ENCODE results near the gene SLC7A11. TPM values are rescaled to one million over a fixed set of nuclear protein-coding genes. Genes with fewer than 3 reads are reported as not detected.
"Not testable (repeated sequence)": the region's sequence is repeated elsewhere in the genome, so short reads cannot be mapped to it uniquely, and the experiment has no call there.

Gene SLC7A11
- total and polyA plus RNA-seq, 5 donors = 2.1 to 7.3 (median 6.2) TPM

DNA sequence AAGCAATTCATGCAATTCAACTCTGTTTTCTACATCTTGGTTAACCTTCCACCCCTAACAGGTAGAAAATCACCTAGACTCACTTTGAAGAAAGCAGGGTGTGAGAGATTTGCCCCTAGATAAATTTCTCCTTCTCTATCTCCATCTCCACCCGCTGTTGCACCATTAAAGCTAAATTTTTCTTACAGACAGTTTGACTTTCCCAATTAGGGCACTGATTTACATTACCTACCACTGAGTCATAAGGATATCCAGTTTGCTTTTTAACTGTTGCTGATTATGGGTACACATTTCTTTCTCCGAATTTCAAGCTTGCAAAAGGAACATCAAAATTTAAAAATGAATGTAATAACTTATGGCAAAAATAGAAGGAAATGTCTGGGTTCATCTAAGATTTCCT lies 13.0 kb downstream of the SLC7A11 start:
- no peak for ATAC-seq

DNA sequence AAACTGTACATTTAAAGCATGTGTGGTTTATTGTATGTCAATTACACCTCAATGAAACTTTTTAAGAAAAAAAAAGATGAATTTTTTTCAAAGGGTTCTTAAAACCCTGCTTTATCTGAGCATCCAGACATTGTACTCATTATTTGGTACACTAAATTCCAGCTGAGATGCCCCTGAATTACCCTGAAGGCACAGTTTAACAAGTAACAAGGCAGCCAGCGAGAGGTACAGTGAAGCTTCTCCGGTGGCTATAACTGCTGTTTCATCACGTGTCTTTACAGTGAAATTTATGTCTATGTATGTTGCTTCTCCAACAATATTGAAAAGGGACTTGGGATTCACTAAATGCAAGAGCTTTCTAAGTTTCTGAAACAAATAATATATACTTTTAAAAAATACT lies 15.8 kb downstream of the SLC7A11 start:
- Histone ChIP-seq H3K4me1 (ENCODE audit: control insufficient read depth, insufficient read depth, low read length) (no peaks in the 10 kb centered on the region), H3K27me3 (ENCODE audit: control insufficient read depth, insufficient read depth) (no peaks in the 10 kb centered on the region), H3K4me3 (ENCODE audit: low read length) (no peak overlapping the region), H3K27ac (ENCODE audit: low read length) (no peak overlapping the region), H3K9me3 (ENCODE audit: control insufficient read depth, low read length) (no peaks in the 10 kb centered on the region)
- DNase-seq (no peak), ATAC-seq (no peak)
- 70% methylated on average over 3 of the region's 3 CpGs for WGBS
- intact Hi-C loops (cut with DNase I) = no loop called here

More for the DNA sequence above, 13.0 kb downstream of the SLC7A11 start:
- intact Hi-C loops (cut with DNase I) = no loop called here
- no peaks in the 10 kb centered on the region for H3K27me3 ChIP-seq (ENCODE audit: control insufficient read depth, insufficient read depth)
- H3K27ac ChIP-seq (ENCODE audit: low read length) = no peak overlapping the region
- no peak overlapping the region for H3K4me3 ChIP-seq (ENCODE audit: low read length)
- 76% methylated on average over 2 of the region's 2 CpGs for WGBS
- no peak for DNase-seq
- no peaks in the 10 kb centered on the region for H3K9me3 ChIP-seq (ENCODE audit: control insufficient read depth, low read length)
- H3K4me1 ChIP-seq (ENCODE audit: control insufficient read depth, insufficient read depth, low read length) = no peaks in the 10 kb centered on the region

DNA sequence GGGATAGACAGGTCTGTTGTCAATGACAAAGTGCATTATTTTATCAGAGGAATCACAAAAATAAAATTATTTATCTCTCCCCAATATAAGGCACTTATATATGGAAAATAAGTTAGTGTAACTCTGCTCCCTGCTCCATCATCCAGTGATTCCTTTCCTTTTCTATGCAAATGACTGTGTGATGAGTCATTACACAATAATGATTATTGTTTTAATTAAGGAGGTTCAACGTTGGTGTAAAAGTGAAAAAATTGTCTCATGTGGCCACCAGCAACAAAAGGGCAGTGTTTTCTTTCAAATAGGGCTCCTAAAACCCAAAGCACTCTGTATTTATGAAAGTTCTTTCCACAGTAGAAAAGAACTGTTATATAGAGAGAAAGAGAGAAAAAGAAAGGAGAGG lies 16.7 kb downstream of the SLC7A11 start:
- WGBS = 15% methylated on average over 1 of the region's 1 CpG
- ATAC-seq (no peak), DNase-seq (no peak)
- no peak overlapping the region for H3K4me3 ChIP-seq (ENCODE audit: low read length)
- no peaks in the 10 kb centered on the region for H3K4me1 ChIP-seq (ENCODE audit: control insufficient read depth, insufficient read depth, low read length)
- no peaks in the 10 kb centered on the region for H3K27me3 ChIP-seq (ENCODE audit: control insufficient read depth, insufficient read depth)
- H3K9me3 ChIP-seq (ENCODE audit: control insufficient read depth, low read length) = no peaks in the 10 kb centered on the region
- no peak overlapping the region for H3K27ac ChIP-seq (ENCODE audit: low read length)
- intact Hi-C loops (cut with DNase I) = no loop called here

DNA sequence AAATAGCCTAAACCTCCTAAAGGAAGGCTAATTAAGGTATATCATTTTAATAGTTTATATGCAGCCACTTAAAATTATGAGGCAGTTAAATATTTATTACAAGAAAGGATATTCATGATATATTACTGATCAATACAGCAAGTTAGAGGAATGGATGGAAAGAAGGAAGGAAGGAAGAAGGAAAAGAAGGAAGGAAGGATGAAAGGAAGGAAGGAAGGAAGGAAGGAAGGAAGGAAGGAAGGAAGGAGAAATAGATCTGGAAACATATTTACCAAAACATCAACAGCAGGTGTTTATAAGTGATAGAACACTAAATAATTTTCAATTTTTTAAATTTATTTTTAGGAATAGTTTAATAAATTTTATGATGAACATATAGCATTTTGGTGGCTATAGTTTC lies 17.5 kb downstream of the SLC7A11 start:
- DNase-seq (no peak), ATAC-seq (no peak)
- H3K27me3 ChIP-seq (ENCODE audit: control insufficient read depth, insufficient read depth) = no peaks in the 10 kb centered on the region
- H3K27ac ChIP-seq (ENCODE audit: low read length) = no peak overlapping the region
- no peaks in the 10 kb centered on the region for H3K9me3 ChIP-seq (ENCODE audit: control insufficient read depth, low read length)
- no peaks in the 10 kb centered on the region for H3K4me1 ChIP-seq (ENCODE audit: control insufficient read depth, insufficient read depth, low read length)
- no peak overlapping the region for H3K4me3 ChIP-seq (ENCODE audit: low read length)
- intact Hi-C loops (cut with DNase I) = no loop called here

DNA sequence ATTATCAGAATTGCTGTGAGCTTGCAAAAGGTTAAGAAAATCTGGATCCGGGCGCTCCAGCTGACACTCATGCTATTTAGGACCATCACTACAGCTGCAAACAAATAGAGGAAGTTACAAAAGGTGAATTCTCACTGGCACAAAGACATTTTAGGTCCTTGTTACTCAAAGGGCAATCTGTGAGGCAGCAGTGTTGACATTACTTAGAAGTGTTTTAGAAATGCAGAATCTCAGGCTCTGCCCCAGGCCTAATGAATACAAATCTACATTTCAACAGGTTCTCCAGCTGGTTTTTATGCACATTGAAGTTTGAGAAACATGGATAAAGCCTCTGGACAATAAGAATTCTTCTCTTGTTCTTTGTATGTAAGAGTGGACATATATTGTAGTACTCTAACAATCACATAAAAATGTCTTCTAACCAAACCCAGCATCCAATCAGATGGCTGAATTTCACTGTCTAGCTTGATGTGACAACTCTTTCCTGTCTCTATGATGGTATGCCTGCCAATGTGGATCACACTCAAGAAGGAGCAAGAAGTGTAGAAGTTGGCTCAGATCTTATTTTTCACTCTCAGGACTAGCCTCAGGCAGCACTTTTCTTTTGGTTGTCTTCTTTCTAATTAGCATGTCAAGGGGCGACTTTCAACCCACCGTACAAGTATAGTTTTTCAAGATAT lies 18.8 kb downstream of the SLC7A11 start:
- Histone ChIP-seq H3K27me3 (ENCODE audit: control insufficient read depth, insufficient read depth) (no peaks in the 10 kb centered on the region), H3K4me3 (ENCODE audit: low read length) (no peak overlapping the region), H3K4me1 (ENCODE audit: control insufficient read depth, insufficient read depth, low read length) (no peaks in the 10 kb centered on the region), H3K27ac (ENCODE audit: low read length) (peak overlapping the region; percentile 68), H3K9me3 (ENCODE audit: control insufficient read depth, low read length) (no peaks in the 10 kb centered on the region)
- ATAC-seq = peak; percentile 55 to 57
- WGBS = 62% methylated on average over 4 of the region's 4 CpGs
- DNase-seq = no peak
- intact Hi-C loops (cut with DNase I) = no loop called here

DNA sequence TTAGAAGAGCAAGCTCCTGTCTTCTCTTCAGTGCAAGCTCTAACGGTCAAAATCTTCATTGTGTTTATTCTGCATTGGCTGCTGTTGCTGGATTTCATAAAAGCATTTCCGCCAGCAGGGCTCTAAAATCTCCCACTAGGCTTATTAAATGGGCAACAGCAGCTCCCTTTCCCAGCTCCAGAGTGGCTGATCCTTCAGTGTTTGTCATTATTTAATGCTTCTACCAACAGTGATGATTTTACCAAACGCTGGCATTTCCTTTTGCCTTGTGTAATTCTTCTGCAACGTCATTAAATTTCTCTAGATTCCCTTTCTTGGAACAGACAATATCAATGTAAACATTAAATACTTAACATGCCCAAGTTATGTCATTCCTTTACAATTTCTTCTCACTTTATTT lies 20.1 kb downstream of the SLC7A11 start:
- ATAC-seq = peak in 1 of 2 donors; percentile 46
- intact Hi-C loops (cut with DNase I) = no loop called here
- no peak overlapping the region for H3K4me3 ChIP-seq (ENCODE audit: low read length)
- WGBS = 14% methylated on average over 4 of the region's 4 CpGs
- H3K4me1 ChIP-seq (ENCODE audit: control insufficient read depth, insufficient read depth, low read length) = no peaks in the 10 kb centered on the region
- no peaks in the 10 kb centered on the region for H3K27me3 ChIP-seq (ENCODE audit: control insufficient read depth, insufficient read depth)
- DNase-seq = no peak
- H3K9me3 ChIP-seq (ENCODE audit: control insufficient read depth, low read length) = no peaks in the 10 kb centered on the region
- H3K27ac ChIP-seq (ENCODE audit: low read length) = no peak overlapping the region

DNA sequence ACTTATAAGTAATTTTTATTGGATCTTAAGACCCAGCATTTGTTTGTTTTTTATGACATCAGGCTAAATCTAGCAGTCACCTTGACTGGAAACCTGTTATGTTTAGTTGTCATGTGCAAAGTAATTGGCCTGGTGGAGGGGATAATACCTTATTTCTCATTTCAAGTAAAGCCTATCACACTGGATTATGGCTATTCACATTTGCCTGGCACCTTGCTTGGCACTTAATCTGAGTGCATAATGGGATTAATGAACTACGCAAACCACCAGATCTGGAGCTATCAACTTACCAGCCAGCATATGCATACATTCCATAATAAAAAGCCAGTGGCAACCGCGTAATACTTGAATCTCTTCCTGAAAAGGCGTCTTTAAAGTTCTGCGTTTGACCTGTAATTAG lies 23.2 kb downstream of the SLC7A11 start:
- DNase-seq (no peak), ATAC-seq (no peak)
- no peaks in the 10 kb centered on the region for H3K4me1 ChIP-seq (ENCODE audit: control insufficient read depth, insufficient read depth, low read length)
- H3K9me3 ChIP-seq (ENCODE audit: control insufficient read depth, low read length) = no peaks in the 10 kb centered on the region
- 77% methylated on average over 5 of the region's 5 CpGs for WGBS
- H3K27me3 ChIP-seq (ENCODE audit: control insufficient read depth, insufficient read depth) = no peaks in the 10 kb centered on the region
- intact Hi-C loops (cut with DNase I) = no loop called here
- no peak overlapping the region for H3K27ac ChIP-seq (ENCODE audit: low read length)
- H3K4me3 ChIP-seq (ENCODE audit: low read length) = no peak overlapping the region

DNA sequence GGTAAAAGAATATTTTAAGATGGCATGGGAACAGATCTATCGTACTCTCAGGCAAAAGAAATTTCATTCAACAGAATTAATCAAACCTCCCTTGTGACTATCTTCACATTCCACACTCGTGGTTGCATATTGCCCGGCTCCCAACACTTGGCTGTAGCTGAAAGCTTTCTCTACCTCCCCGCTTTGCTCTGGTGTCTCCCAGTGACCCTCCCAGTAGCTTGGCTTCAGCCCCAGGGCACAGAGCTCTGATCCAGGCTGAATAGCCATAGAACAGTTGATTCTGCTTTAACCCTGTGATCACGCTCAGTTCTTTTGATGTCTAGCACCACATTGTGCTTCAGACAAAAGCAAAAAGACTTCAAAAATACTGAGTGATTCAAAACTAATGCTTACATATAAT lies 24.6 kb downstream of the SLC7A11 start:
- 54% methylated on average over 5 of the region's 5 CpGs for WGBS
- no peaks in the 10 kb centered on the region for H3K4me1 ChIP-seq (ENCODE audit: control insufficient read depth, insufficient read depth, low read length)
- intact Hi-C loops (cut with DNase I) = no loop called here
- peak overlapping the region; percentile 5 for H3K27ac ChIP-seq (ENCODE audit: low read length)
- no peaks in the 10 kb centered on the region for H3K9me3 ChIP-seq (ENCODE audit: control insufficient read depth, low read length)
- ATAC-seq (peak; percentile 62 to 85), DNase-seq (peak in 2 of 3 donors; percentile 37)
- H3K27me3 ChIP-seq (ENCODE audit: control insufficient read depth, insufficient read depth) = no peaks in the 10 kb centered on the region
- no peak overlapping the region for H3K4me3 ChIP-seq (ENCODE audit: low read length)

DNA sequence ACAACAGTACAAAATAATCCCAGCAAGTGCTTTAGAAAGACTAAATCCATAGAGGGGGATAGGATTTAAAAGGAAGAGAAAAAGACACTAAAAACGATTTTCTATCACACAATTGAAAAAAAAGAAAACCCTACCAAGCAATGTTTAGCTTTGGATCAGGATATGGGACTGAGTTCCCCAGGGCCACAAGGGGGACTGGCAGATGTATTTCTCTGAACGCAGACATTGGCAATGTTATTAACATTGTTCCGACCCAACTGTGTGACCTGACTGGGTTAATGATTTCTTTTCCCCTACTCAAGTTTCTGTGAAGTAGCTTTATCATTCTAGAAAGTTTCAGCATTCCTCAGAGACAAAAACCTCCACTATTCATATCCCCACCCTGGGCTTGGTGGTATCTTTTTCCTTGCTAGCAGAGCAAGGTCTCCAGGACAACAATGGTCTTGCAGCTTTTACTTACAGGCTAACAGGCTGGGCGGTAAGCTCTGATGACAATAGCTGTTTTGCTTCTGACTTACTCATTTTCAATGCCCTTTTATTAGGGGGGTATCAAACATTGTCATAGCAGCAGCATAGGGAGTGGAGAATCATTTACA lies 25.8 kb downstream of the SLC7A11 start:
- H3K27ac ChIP-seq (ENCODE audit: low read length) = no peak overlapping the region
- no peak overlapping the region for H3K4me3 ChIP-seq (ENCODE audit: low read length)
- no peak for ATAC-seq
- no peaks in the 10 kb centered on the region for H3K9me3 ChIP-seq (ENCODE audit: control insufficient read depth, low read length)
- intact Hi-C loops (cut with DNase I) = no loop called here
- DNase-seq = no peak
- WGBS = 63% methylated on average over 4 of the region's 4 CpGs
- no peaks in the 10 kb centered on the region for H3K27me3 ChIP-seq (ENCODE audit: control insufficient read depth, insufficient read depth)
- no peaks in the 10 kb centered on the region for H3K4me1 ChIP-seq (ENCODE audit: control insufficient read depth, insufficient read depth, low read length)

DNA sequence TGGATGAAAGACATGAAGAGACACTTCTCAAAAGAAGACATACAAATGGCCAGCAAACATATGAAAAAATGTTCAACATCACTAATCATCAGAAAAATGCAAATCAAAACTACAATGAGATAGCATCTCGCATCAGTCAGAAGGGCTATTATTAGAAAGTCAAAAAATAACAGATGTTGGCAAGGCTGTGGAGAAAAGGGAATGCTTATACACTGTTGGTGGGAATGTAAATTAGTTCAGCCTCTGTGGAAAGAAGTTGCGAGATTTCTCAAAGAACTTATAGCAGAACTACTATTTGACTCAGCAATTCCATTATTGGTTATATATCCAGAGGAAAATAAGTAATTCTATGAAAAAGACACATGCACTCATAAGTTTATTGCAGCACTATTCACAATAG lies 31.6 kb downstream of the SLC7A11 start:
- H3K27me3 ChIP-seq (ENCODE audit: control insufficient read depth, insufficient read depth); ATAC-seq; H3K4me3 ChIP-seq (ENCODE audit: low read length); H3K9me3 ChIP-seq (ENCODE audit: control insufficient read depth, low read length); DNase-seq; H3K27ac ChIP-seq (ENCODE audit: low read length); intact Hi-C loops (cut with DNase I); H3K4me1 ChIP-seq (ENCODE audit: control insufficient read depth, insufficient read depth, low read length): not testable (repeated sequence)
- WGBS = 46% methylated on average over 2 of the region's 2 CpGs

DNA sequence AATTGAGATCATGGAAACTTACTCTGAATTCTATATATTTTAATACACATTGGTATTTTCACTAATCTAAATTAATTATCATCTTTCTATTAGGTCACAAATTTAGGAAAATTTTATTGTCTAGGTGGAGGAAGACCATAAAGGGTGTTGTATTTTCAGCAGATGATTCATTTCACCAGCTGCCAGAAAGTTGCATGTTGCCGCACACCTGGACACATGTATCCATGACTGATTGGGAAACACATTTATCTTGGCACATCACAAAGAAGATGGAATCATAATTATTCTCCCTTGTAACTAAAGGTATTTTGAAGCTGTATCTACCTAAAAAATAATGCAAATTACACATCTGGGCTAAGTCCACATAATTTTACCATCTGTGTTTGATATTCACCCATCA lies 33.1 kb downstream of the SLC7A11 start:
- H3K9me3 ChIP-seq (ENCODE audit: control insufficient read depth, low read length) = no peaks in the 10 kb centered on the region
- H3K27ac ChIP-seq (ENCODE audit: low read length) = no peak overlapping the region
- no peak overlapping the region for H3K4me3 ChIP-seq (ENCODE audit: low read length)
- no peaks in the 10 kb centered on the region for H3K27me3 ChIP-seq (ENCODE audit: control insufficient read depth, insufficient read depth)
- no peak for DNase-seq
- intact Hi-C loops (cut with DNase I) = no loop called here
- H3K4me1 ChIP-seq (ENCODE audit: control insufficient read depth, insufficient read depth, low read length) = no peaks in the 10 kb centered on the region
- WGBS = 97% methylated on average over 1 of the region's 1 CpG
- no peak for ATAC-seq

Data from right cardiac atrium (tissue), 5 donors.